HFFc6 (cell line): ENCODE measurements around the gene YWHAQ. TPM values are rescaled to one million over a fixed set of nuclear protein-coding genes. Genes with fewer than 3 reads are reported as not detected.
A peak's percentile ranks its signal among the peaks of the same experiment; 100 is the strongest.

Source experiments
- DNase-seq: peaks from one replicate; pipeline ENCODE4 v3.0.0-alpha.2; 2018
- H3K27ac Mint-ChIP-seq: 2 replicates; pipeline ENCODE4 v1.8.0; 2020; ENCODE audit warnings: mild to moderate bottlenecking, mixed read lengths
- H3K27me3 Mint-ChIP-seq: 2 replicates; pipeline ENCODE4 v1.8.0; 2021; ENCODE audit warnings: mild to moderate bottlenecking, moderate library complexity, mixed read lengths; ENCODE audit not compliant: insufficient read depth
- H3K36me3 Mint-ChIP-seq: 2 replicates; pipeline ENCODE4 v1.8.0; 2021; ENCODE audit warnings: low read depth, mixed read lengths
- H3K4me1 Mint-ChIP-seq: 2 replicates; pipeline ENCODE4 v1.8.0; 2020; ENCODE audit warnings: low read depth, mixed read lengths
- H3K4me3 Mint-ChIP-seq: 2 replicates; pipeline ENCODE4 v1.8.0; 2020; ENCODE audit warnings: mild to moderate bottlenecking, moderate library complexity, mixed read lengths
- H3K9me3 Mint-ChIP-seq: 2 replicates; pipeline ENCODE4 v1.8.0; 2020; ENCODE audit warnings: mild to moderate bottlenecking, mixed read lengths
- total RNA-seq, 6 experiments: library from RNA; stranded (reverse); fragmentation: NEBNext Ultra II Directional; extraction: Animal tissue kit (Norgen Biotek cat#: 25700); gene quantifications; 2 replicates in 1 of 6; 3 replicates in 5 of 6; pipeline ENCODE4 v1.2.3, GENCODE V29; 2021
- TF ChIP-seq, protein P1 (sequence below): fragments of 200-600 bp; sonication (generic); IDR thresholded peaks from 2 replicates; pipeline ENCODE4 v1.5.0; 2021; ENCODE audit warnings: antibody characterized with exemption, mild to moderate bottlenecking

Gene YWHAQ
- total RNA-seq, 6 experiments from 2014 or later, result 461 to 607 (median 548) TPM

DNA sequence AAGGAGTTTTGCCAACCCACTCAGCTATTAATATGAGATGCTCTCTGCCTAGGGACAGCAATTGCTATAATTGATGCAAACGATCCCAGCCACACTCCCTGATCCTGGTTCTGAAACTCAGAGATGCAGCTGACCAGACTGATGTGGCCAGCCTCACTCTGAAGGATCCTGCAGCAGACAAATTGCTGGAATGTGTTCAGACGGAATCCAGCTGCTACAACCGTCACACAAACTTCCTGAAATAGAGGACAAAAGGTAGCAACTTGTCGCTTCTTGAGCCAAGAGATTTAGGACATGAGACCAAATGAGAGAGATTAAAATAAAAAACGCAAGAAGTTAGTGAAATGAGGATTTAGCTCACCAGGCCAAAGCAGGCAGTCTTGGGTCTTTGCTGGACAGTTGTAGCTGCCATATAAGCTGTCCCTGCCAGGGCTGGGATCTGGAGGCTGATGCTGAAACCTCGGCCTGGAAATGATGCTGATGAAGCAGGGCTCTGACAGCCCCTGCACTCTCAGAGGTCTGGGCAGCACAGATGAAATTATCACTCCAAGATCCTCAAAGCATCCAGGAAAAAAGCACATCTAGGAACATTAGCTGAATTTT, 8.3 kb upstream of the YWHAQ start:
- H3K4me1 Mint-ChIP-seq, result peaks cover 60% of the 10 kb centered on the region
- TF ChIP-seq, protein P1, sequence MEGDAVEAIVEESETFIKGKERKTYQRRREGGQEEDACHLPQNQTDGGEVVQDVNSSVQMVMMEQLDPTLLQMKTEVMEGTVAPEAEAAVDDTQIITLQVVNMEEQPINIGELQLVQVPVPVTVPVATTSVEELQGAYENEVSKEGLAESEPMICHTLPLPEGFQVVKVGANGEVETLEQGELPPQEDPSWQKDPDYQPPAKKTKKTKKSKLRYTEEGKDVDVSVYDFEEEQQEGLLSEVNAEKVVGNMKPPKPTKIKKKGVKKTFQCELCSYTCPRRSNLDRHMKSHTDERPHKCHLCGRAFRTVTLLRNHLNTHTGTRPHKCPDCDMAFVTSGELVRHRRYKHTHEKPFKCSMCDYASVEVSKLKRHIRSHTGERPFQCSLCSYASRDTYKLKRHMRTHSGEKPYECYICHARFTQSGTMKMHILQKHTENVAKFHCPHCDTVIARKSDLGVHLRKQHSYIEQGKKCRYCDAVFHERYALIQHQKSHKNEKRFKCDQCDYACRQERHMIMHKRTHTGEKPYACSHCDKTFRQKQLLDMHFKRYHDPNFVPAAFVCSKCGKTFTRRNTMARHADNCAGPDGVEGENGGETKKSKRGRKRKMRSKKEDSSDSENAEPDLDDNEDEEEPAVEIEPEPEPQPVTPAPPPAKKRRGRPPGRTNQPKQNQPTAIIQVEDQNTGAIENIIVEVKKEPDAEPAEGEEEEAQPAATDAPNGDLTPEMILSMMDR, result no peak
- H3K4me3 Mint-ChIP-seq, result peak overlapping the region; percentile 62
- no peaks in the 10 kb centered on the region for H3K36me3 Mint-ChIP-seq
- peak overlapping the region; percentile 68 for H3K27ac Mint-ChIP-seq
- H3K9me3 Mint-ChIP-seq, result no peaks in the 10 kb centered on the region
- H3K27me3 Mint-ChIP-seq, result peaks cover 6% of the 10 kb centered on the region
- no peak for DNase-seq

DNA sequence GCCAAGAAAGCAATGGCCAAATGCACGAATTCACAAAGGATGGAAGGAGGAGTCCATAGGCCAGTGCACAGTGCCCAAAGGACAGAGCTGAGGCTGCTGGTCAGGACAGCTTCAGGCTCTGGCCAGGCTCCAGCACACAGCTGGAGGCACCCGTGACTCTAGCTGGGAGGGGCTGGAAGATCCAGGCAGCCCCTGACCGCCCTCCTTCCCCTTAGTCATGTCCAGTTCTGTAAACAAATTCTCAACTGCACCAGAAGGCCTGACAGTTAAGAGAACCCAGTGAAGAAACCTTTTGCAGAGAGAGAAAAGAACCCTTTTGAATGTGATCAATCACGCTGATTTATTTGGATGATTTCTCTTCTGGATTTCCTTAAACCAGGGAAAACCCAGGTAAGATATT, 7.7 kb upstream of the YWHAQ start:
- Mint-ChIP-seq H3K9me3 (no peaks in the 10 kb centered on the region), H3K4me3 (peak overlapping the region; percentile 62), H3K27ac (peak overlapping the region; percentile 68), H3K27me3 (peaks cover 6% of the 10 kb centered on the region), H3K36me3 (no peaks in the 10 kb centered on the region), H3K4me1 (peaks cover 66% of the 10 kb centered on the region)
- TF ChIP-seq, protein P1, result no peak
- DNase-seq, result peak; percentile 90

- Mint-ChIP-seq H3K4me1 (peaks cover 74% of the 10 kb centered on the region), H3K27me3 (peaks cover 6% of the 10 kb centered on the region), H3K36me3 (no peaks in the 10 kb centered on the region), H3K9me3 (no peaks in the 10 kb centered on the region), H3K27ac (peak overlapping the region; percentile 61), H3K4me3 (peak overlapping the region; percentile 61)
- TF ChIP-seq, protein P1, result no peak
- DNase-seq, result peak; percentile 62
Measured at GRCh38 chr2:9637330-9637729, 6.5 kb upstream of the YWHAQ start.

DNA sequence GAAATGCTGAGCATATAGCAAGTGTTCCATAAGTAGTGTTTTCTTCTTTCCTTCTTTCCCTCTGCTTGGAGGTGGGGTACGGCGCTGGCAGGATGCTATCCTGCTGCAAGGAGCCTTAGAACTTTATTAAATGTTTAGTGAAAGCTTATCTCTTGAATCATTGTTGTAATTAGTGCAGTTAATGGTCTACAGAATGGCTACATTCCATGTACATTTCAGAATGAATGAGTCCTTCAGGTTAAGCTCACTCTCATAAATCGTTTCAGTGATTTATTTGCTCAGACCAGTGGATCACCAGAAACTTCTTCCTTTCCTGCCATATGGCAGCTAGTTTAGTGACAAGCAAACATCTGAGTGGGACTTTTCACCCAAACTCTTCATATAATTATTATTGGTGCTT, 3.3 kb upstream of the YWHAQ start:
- peaks cover 64% of the 10 kb centered on the region for H3K4me1 Mint-ChIP-seq
- TF ChIP-seq, protein P1, result no peak
- DNase-seq, result no peak
- H3K9me3 Mint-ChIP-seq, result no peaks in the 10 kb centered on the region
- H3K27me3 Mint-ChIP-seq, result peaks cover 3% of the 10 kb centered on the region
- peaks cover 12% of the 10 kb centered on the region for H3K36me3 Mint-ChIP-seq
- no peak overlapping the region for H3K27ac Mint-ChIP-seq
- no peak overlapping the region for H3K4me3 Mint-ChIP-seq

GRCh38 chr2:9631878-9632700, 1.3 kb upstream of the YWHAQ start:
- no peak for DNase-seq
- Mint-ChIP-seq H3K9me3 (no peaks in the 10 kb centered on the region), H3K4me3 (peak overlapping the region; percentile 99), H3K27me3 (peaks cover 3% of the 10 kb centered on the region), H3K36me3 (peaks cover 32% of the 10 kb centered on the region), H3K27ac (peak overlapping the region; percentile 90), H3K4me1 (peaks cover 64% of the 10 kb centered on the region)
- TF ChIP-seq, protein P1, result no peak
